Smooth muscle cell (in vitro differentiated cells): Measurements from ENCODE around the gene DPP10. TPM values are rescaled to one million over a fixed set of nuclear protein-coding genes. Genes with fewer than 3 reads are reported as not detected.
A peak's percentile ranks its signal among the peaks of the same experiment; 100 is the strongest.

Experiments used
- DNase-seq: peaks from one replicate; lab custom pipeline; 2025; ENCODE audit not compliant: unreplicated experiment; lab: John Stamatoyannopoulos, UW
- H2AFZ ChIP-seq: fragments of 200-600 bp; sonication (generic); 2 replicates; pipeline ENCODE4 v1.6.0; 2016; ENCODE audit warnings: antibody characterized with exemption, low read depth, mild to moderate bottlenecking
- H3F3A ChIP-seq: fragments of 200-600 bp; sonication (generic); 2 replicates; pipeline ENCODE4 v1.6.0; 2017; ENCODE audit warnings: antibody characterized with exemption, low read depth
- H3K27ac ChIP-seq: fragments of 200-600 bp; sonication (generic); 2 replicates; pipeline ENCODE4 v1.5.1; 2016; ENCODE audit warnings: low read depth, mild to moderate bottlenecking
- H3K27me3 ChIP-seq: fragments of 200-600 bp; sonication (generic); 2 replicates; pipeline ENCODE4 v1.6.1; 2016; ENCODE audit warnings: low read depth, mild to moderate bottlenecking
- H3K36me3 ChIP-seq: fragments of 200-600 bp; sonication (generic); 2 replicates; pipeline ENCODE4 v1.5.1; 2016; ENCODE audit warnings: low read depth
- H3K4me1 ChIP-seq: fragments of 200-600 bp; sonication (generic); 2 replicates; pipeline ENCODE4 v1.5.1; 2016; ENCODE audit warnings: low read depth
- H3K4me2 ChIP-seq: fragments of 200-600 bp; sonication (generic); 2 replicates; pipeline ENCODE4 v1.6.0; 2016; ENCODE audit warnings: mild to moderate bottlenecking
- H3K4me3 ChIP-seq: fragments of 200-600 bp; sonication (generic); 2 replicates; pipeline ENCODE4 v1.5.1; 2016; ENCODE audit warnings: mild to moderate bottlenecking
- H3K79me2 ChIP-seq: fragments of 200-600 bp; sonication (generic); 2 replicates; pipeline ENCODE4 v1.6.0; 2016; ENCODE audit warnings: low read depth, mild to moderate bottlenecking
- H3K9ac ChIP-seq: fragments of 200-600 bp; sonication (generic); 2 replicates; pipeline ENCODE4 v1.6.0; 2016; ENCODE audit warnings: low read depth
- H3K9me3 ChIP-seq: fragments of 200-600 bp; sonication (generic); replicated peaks from 2 replicates; pipeline ENCODE4 v1.5.1; 2016; ENCODE audit warnings: low read depth
- H4K20me1 ChIP-seq: fragments of 200-600 bp; sonication (generic); 2 replicates; pipeline ENCODE4 v1.6.0; 2016; ENCODE audit warnings: low read depth
- WGBS: methylation state at CpG from one replicate; pipeline ENCODE4 v1.1.7; 2016; ENCODE audit warnings: low lambda C conversion rate; 5-methylcytosine and 5-hydroxymethylcytosine counted together
- polyA plus RNA-seq: library from polyadenylated mRNA; unstranded; fragments of >200 nt; fragmentation: Nextera tagmentation; extraction: Ambion mirVana; gene quantifications from 2 replicates; pipeline ENCODE4 v1.2.1, GENCODE V29; 2016
- total RNA-seq: library from RNA; depleted of rRNA; stranded (reverse); fragments of >200 nt; gene quantifications from 2 replicates; pipeline ENCODE4 v1.2.3, GENCODE V29; 2014
- TF ChIP-seq, protein P1 (sequence below): fragments of 200-600 bp; sonication (generic); IDR thresholded peaks from 2 replicates; pipeline ENCODE4 v1.5.1; 2017; ENCODE audit warnings: borderline replicate concordance, mild to moderate bottlenecking, antibody characterized with exemption; ENCODE audit not compliant: insufficient read depth, poor library complexity, severe bottlenecking

Gene DPP10
- total and polyA plus RNA-seq, 2 experiments from 2014 or later = 3.6 TPM; not detected in 1

DNA sequence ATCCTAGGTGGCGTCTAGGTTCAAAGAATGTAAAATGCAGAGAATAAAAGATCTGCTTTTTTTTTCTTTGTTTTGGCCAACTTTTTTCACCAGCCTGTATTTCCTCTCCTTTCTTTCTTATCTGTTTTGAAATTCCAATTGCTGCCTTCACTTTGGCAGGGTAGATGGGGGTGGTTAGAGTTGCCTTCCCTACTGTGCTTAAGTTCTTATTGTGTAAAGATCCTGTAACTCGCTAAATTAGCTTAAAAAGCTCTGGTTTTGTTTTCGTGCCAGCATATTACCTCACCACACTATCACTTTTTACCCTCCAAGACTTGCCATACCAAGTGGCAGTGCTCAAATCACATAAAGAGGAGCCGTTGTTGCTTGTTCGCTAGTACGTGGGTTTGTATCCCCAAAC is 921.7 kb downstream of the DPP10 start:
- Histone ChIP-seq H4K20me1 (no peaks in the 10 kb centered on the region), H3K27ac (peak overlapping the region; percentile 47), H3K4me3 (no peak overlapping the region), H3K4me2 (peak overlapping the region; percentile 56), H2AFZ (peak overlapping the region; percentile 38), H3K27me3 (no peaks in the 10 kb centered on the region), H3F3A (no peaks in the 10 kb centered on the region), H3K36me3 (no peaks in the 10 kb centered on the region), H3K4me1 (peaks cover 15% of the 10 kb centered on the region), H3K9me3 (no peaks in the 10 kb centered on the region), H3K9ac (no peak overlapping the region), H3K79me2 (no peaks in the 10 kb centered on the region)
- DNase-seq = no peak
- TF ChIP-seq, protein P1, sequence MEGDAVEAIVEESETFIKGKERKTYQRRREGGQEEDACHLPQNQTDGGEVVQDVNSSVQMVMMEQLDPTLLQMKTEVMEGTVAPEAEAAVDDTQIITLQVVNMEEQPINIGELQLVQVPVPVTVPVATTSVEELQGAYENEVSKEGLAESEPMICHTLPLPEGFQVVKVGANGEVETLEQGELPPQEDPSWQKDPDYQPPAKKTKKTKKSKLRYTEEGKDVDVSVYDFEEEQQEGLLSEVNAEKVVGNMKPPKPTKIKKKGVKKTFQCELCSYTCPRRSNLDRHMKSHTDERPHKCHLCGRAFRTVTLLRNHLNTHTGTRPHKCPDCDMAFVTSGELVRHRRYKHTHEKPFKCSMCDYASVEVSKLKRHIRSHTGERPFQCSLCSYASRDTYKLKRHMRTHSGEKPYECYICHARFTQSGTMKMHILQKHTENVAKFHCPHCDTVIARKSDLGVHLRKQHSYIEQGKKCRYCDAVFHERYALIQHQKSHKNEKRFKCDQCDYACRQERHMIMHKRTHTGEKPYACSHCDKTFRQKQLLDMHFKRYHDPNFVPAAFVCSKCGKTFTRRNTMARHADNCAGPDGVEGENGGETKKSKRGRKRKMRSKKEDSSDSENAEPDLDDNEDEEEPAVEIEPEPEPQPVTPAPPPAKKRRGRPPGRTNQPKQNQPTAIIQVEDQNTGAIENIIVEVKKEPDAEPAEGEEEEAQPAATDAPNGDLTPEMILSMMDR = no peak
- 51% methylated on average over 6 of the region's 6 CpGs for WGBS

DNA sequence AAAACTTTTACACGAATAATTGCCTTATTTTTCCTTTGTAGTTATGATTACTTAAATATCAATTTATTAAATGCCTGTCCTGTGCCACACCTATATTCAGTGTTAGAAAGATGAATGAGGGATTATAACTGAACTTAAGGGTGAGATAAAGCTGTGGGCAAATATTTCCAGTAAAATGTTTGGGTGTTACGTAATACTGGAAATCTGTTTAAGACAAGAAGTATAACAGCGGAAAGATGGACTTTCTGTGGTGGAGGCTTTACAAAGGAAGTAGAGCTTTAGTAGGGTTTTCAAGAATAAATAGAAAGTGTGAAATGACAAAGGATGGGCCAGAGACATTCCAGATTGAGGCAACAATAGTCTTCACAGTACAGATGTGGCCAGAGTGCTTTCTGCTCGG is 927.0 kb downstream of the DPP10 start:
- Histone ChIP-seq H3F3A (no peaks in the 10 kb centered on the region), H3K9me3 (peaks cover 8% of the 10 kb centered on the region), H3K27me3 (no peaks in the 10 kb centered on the region), H3K9ac (no peak overlapping the region), H3K4me1 (peaks cover 10% of the 10 kb centered on the region), H3K4me3 (no peak overlapping the region), H4K20me1 (no peaks in the 10 kb centered on the region), H3K36me3 (no peaks in the 10 kb centered on the region), H3K4me2 (peak overlapping the region; percentile 64), H3K27ac (peak overlapping the region; percentile 28), H3K79me2 (no peaks in the 10 kb centered on the region), H2AFZ (no peak overlapping the region)
- 36% methylated on average over 4 of the region's 4 CpGs for WGBS
- no peak for DNase-seq
- TF ChIP-seq, protein P1 = no peak

DNA sequence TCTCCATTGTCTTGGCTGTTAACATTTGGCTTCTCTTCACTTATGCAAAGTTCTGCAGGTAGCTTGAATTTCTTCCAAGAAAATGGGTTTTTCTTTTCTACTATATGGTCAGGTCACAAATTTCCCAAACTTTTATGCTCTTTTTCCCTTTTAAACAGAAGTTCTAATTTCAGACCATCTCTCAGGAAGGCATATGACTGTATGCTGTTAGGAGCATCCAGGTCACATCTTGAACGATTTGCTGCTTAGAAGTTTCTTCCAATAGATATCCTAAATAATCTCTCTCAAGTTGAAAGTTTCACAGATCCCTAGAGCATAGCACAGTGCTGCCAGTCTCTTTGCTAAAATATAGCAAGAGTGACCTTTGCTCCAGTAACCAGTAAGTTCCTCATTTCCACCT is 932.5 kb downstream of the DPP10 start:
- no peaks in the 10 kb centered on the region for H3K79me2 ChIP-seq
- no peaks in the 10 kb centered on the region for H3K36me3 ChIP-seq
- no peak for DNase-seq
- WGBS = 85% methylated on average over 1 of the region's 1 CpG
- TF ChIP-seq, protein P1 = no peak
- no peaks in the 10 kb centered on the region for H3K27me3 ChIP-seq
- H3K4me2 ChIP-seq = no peak overlapping the region
- no peak overlapping the region for H3K4me3 ChIP-seq
- H3K27ac ChIP-seq = no peak overlapping the region
- no peaks in the 10 kb centered on the region for H4K20me1 ChIP-seq
- no peak overlapping the region for H2AFZ ChIP-seq
- no peak overlapping the region for H3K9ac ChIP-seq
- peaks cover 17% of the 10 kb centered on the region for H3K9me3 ChIP-seq
- no peaks in the 10 kb centered on the region for H3F3A ChIP-seq
- H3K4me1 ChIP-seq = no peaks in the 10 kb centered on the region

DNA sequence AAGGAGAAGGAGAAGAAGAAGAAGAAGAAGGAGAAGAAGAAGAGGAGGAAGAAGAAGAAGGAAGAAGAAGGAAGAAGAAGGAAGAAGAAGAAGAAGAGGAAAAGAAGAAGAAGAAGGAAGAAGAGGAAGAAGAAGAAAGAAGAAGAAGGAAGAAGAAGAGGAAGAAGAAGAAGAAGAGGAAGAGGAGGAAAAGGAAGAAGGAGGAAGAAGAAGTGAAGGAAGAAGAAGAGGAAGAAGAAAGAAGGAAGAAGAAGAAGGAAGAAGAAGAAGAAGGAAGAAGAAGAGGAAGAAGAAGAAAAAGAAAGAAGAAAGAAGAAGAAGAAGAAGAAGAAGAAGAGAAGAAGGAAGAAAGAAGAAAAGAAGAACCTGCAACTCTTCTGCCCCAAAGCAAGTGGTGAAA is 942.0 kb downstream of the DPP10 start:
- H3K27ac ChIP-seq = no peak overlapping the region
- no peaks in the 10 kb centered on the region for H3K36me3 ChIP-seq
- no peaks in the 10 kb centered on the region for H3K4me1 ChIP-seq
- H3K79me2 ChIP-seq = no peaks in the 10 kb centered on the region
- H3K4me2 ChIP-seq = no peak overlapping the region
- H3F3A ChIP-seq = no peaks in the 10 kb centered on the region
- H3K27me3 ChIP-seq = no peaks in the 10 kb centered on the region
- H2AFZ ChIP-seq = no peak overlapping the region
- H3K9me3 ChIP-seq = no peaks in the 10 kb centered on the region
- TF ChIP-seq, protein P1 = no peak
- no peak for DNase-seq
- no peak overlapping the region for H3K4me3 ChIP-seq
- no peaks in the 10 kb centered on the region for H4K20me1 ChIP-seq
- H3K9ac ChIP-seq = no peak overlapping the region
